GM12801 (cell line): ENCODE measurements around the gene SMC6.

ENCODE experiments used
- TF ChIP-seq, protein P1 (sequence below): IDR thresholded peaks from one replicate; pipeline ENCODE4 v1.5.1; 2011; ENCODE audit warnings: control low read depth; ENCODE audit not compliant: insufficient read length; ENCODE audit errors: extremely low read depth

The SMC6 gene

DNA sequence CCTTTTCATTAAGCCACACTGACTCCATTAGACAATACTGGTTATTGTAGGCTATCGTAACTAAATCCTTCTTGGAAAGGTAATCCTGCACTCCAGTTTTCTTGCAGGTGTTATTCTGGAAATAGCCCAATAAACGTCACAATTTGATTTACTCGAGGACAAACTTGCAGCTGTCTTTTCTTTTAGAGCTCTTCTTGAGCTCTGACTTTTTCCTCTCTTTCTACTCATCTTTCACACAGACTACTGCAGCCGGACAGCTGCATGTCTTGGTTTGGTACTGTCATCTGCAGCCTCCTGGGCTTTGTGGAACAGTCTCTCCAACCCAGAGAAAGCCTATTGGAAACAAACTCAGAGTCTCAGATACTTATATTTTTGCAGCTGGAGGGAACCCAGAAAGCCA, 39.7 kb upstream of the SMC6 start:
- TF ChIP-seq, protein P1, sequence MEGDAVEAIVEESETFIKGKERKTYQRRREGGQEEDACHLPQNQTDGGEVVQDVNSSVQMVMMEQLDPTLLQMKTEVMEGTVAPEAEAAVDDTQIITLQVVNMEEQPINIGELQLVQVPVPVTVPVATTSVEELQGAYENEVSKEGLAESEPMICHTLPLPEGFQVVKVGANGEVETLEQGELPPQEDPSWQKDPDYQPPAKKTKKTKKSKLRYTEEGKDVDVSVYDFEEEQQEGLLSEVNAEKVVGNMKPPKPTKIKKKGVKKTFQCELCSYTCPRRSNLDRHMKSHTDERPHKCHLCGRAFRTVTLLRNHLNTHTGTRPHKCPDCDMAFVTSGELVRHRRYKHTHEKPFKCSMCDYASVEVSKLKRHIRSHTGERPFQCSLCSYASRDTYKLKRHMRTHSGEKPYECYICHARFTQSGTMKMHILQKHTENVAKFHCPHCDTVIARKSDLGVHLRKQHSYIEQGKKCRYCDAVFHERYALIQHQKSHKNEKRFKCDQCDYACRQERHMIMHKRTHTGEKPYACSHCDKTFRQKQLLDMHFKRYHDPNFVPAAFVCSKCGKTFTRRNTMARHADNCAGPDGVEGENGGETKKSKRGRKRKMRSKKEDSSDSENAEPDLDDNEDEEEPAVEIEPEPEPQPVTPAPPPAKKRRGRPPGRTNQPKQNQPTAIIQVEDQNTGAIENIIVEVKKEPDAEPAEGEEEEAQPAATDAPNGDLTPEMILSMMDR = no peak

DNA sequence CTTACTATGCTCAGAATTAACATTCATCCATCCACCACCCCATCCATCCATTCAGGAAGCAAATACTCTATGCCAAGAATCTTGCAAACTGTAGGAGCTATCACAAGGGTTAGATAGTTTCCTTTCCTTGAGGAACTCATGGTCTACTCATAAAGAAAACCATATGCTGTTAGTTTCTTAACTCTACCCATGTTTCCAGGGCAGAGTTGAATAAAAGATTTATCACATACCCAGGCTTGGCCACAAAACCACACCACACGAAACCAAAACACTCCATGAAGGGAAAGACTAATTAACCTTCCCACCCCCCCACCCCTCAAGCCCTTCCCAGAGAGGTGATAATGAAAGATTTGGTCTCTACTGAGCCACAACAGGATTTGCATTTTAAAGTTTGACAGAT, 38.9 kb upstream of the SMC6 start:
- TF ChIP-seq, protein P1 = no peak

DNA sequence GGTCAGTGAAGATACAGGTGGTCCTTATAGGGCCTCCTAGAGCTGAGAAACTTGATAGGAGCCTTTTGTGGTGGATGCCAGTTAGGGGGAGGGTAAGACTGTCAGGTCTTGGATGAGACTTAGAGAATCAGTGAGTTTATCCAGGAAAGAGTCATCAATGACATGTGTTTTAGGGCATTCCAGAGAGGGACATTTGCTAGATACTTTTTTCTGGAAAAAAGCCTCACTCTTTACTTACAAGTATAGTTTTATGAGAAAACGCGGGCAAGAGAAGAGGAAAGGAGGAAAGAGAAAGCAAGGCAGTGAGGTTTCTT, 38.2 kb upstream of the SMC6 start:
- TF ChIP-seq, protein P1 = no peak

DNA sequence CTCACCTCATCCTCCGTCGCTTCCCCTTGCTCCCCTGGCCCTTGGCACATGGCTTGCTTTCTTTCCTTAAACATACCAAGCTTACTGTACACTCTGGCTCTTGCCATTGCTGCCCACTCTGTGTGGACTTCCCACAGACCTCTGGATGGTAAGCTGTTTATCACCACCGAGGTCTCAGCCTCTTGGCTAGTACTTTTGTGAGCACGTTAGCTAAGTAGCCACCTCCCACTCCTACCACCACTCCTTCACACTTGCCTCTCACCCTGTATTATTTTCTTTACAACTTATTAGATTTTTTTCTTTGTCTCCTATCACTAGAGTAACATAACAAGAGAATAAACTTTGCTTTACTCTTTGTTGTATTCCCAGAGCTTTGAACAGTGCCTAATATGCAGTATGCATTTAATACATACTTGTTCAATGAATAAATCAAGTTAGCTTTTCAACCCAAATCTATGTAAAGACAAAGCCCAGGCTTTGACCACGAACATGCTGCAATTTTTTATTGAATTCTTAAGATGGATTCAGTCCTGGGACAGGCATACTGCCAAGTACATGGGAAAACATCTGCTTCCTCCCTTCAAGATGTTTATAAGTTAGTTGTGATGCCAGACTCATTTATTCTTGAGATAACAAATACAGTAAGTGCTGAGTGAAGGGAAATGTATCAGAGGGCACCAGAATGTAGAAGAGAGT, 37.7 kb upstream of the SMC6 start:
- TF ChIP-seq, protein P1 = no peak

DNA sequence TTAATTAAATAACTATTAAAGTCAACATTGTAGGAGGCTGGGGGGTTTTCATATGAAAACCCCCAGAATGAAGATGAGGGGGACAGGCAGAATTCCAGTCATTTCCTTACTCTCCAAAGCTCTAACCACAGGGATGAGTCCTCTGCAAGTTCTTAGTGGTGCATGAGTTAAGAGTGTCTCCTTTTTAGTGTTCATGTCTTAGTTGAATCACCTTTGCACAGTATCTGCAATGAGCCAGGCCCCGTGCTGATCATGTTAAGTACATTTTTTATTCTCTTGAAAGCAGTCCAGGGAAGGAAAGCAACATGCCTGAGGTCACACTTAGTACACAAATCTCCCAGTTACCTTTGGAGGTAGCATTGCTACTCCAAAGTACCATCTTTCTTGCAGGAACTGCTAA, 36.9 kb upstream of the SMC6 start:
- TF ChIP-seq, protein P1 = no peak

DNA sequence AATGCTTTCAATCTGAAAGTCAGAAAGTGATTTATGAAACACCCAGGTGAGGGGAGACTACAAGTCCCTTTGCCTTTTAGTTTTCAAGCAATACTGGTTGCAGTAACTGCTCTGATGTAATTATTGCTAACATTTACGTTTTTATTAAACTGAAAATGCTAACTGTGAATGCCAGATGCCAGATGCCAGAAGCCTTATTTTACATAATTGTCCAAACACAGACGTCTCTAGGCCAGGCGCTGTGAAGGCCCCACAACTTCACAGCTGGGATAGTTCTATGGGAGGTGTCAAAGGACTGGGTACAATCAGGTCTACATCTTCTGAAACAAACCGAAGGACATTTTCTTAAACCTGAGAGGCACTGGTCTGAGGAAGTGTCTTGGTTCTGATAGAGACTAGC, 35.2 kb upstream of the SMC6 start:
- TF ChIP-seq, protein P1 = no peak

DNA sequence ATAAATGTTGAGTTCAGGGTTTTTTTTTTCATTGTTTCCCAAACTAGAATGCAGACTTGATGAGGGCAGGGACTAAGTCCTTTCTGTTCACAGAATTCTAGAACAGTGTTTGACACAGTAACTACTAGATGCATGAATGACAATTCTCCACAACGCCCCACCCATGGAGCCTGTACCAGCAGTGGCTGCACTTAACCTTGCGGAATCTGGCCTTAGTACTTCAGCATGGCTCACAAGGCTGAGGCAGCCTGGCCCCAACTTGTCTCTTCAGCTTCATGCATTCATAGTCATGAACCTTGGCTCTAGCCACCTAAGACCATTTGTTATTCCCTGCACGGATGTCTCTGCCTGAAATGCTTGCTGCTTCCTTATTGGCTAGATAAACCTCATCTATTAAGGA, 33.1 kb upstream of the SMC6 start:
- TF ChIP-seq, protein P1 = no peak
